ENCODE data around the gene DNAH2. TPM values are rescaled to one million over a fixed set of nuclear protein-coding genes. Genes with fewer than 3 reads are reported as not detected.

DNAH2 gene
- total and polyA plus RNA-seq, 2 of the 8 experiments (the other 6 are each of a cell fraction or from before 2014, with no cell fraction given), result 0.13 to 0.18 TPM

DNA sequence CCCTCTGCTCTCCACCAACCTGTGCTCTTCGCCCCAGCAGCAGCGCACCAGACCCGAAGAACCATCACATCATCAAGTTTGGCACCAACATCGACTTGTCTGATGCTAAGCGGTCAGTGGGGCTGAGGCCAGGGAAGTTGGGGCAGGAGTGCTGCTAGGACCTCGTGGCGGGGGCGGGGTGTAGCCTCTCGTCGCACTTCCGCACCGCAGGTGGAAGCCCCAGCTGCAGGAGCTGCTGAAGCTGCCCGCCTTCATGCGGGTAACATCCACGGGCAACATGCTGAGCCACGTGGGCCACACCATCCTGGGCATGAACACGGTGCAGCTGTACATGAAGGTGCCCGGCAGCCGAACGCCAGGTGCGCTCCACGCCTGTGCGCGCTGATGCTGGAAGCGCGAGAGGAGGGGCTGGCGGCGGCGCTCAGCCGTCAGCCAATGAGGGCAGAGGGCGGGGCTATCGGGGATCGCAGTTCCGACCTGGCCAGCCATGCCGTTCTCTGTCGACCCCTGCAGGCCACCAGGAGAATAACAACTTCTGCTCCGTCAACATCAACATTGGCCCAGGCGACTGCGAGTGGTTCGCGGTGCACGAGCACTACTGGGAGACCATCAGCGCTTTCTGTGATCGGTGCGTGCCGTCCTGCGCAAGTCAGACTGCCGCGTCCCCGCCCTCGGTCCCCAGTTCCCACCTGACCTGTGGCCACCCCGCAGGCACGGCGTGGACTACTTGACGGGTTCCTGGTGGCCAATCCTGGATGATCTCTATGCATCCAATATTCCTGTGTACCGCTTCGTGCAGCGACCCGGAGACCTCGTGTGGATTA is 134.1 kb downstream of the DNAH2 start (continued):
- no peak for TF ChIP-seq EZH2 (IDR thresholded peaks at IDR 0.05; ENCODE audit: low read depth, low read length, severe bottlenecking)
- peak; percentile 84 to 88 for TF ChIP-seq RAD21 (IDR thresholded peaks at IDR 0.05 in 1 of 2, conservative IDR thresholded peaks at IDR 0.05 in 1 of 2; ENCODE audit: low read depth in 2 of 2, low read length in 2 of 2)
- TF ChIP-seq SP1 (IDR thresholded peaks at IDR 0.05; ENCODE audit: low read depth, low read length), result peak; percentile 78; the same call in 1 of the 2 replicates
- TF ChIP-seq POLR2A (IDR thresholded peaks at IDR 0.05; ENCODE audit: control extremely low read depth in 1 of 2, low read depth in 2 of 2, low read length in 2 of 2), result peak in 1 of 2 experiments; percentile 34; a peak in 1 of 3 replicates
- TF ChIP-seq SRF (IDR thresholded peaks at IDR 0.05; ENCODE audit: low read depth, low read length), result no peak
- no peak for TF ChIP-seq CBX5 (IDR thresholded peaks at IDR 0.05; ENCODE audit: low read depth, low read length)
- TF ChIP-seq JUND (IDR thresholded peaks at IDR 0.05; ENCODE audit: low read length), result peak; percentile 54; the same call in 1 of the 2 replicates
- no peak for TF ChIP-seq KDM5A (IDR thresholded peaks at IDR 0.05; ENCODE audit: low read length)
- peak; percentile 4 for TF ChIP-seq RNF2 (IDR thresholded peaks at IDR 0.05; ENCODE audit: borderline replicate concordance, low read depth, low read length, missing control alignments, poor library complexity, severe bottlenecking)
